GM12878 (cell line): ENCODE measurements around the gene TCF7L2. TPM values are rescaled to one million over a fixed set of nuclear protein-coding genes. Genes with fewer than 3 reads are reported as not detected.

ENCODE experiments used
- ATAC-seq: fragments of 200-7000 bp; cut with Tn5 transposase; 3 replicates; pipeline ENCODE4 v1.9.1; 2020; ENCODE audit warnings: mild to moderate bottlenecking, moderate library complexity
- BruUV-seq: library from RNA; stranded (reverse); fragments of 400-500 nt; replicated peaks from 2 replicates; lab custom pipeline; 2021; lab: Mats Ljungman, UMichigan
- CTCF ChIA-PET: fragments of 300-600 bp; sonication (Branson Sonifier 250); formaldehyde crosslinking; extraction: SDS; loops from one replicate; lab custom pipeline; 2021; ENCODE audit warnings: inconsistent platforms; lab: Yijun Ruan, JAX
- POLR2A ChIA-PET: fragments of 350-600 bp; formaldehyde crosslinking; extraction: SDS; loops from one replicate; lab custom pipeline; 2021; ENCODE audit warnings: inconsistent platforms; lab: Charles Lee
- RAD21 ChIA-PET: fragments of 300-600 bp; sonication (Branson Sonifier 250); formaldehyde crosslinking; loops from one replicate; lab custom pipeline; 2023; ENCODE audit warnings: antibody characterized with exemption; ENCODE audit not compliant: unreplicated experiment; lab: Charles Lee
- SMC1A ChIA-PET: fragments of 300-600 bp; sonication (Branson Sonifier 250); formaldehyde crosslinking; loops from one replicate; lab custom pipeline; 2023; ENCODE audit not compliant: unreplicated experiment, uncharacterized antibody; lab: Charles Lee
- DNase-seq: peaks from one replicate; pipeline ENCODE4 v3.0.0-alpha.2; 2011; ENCODE audit warnings: low read depth, low spot score
- FAIRE-seq: peaks from 3 replicates; lab custom pipeline; 2011; peaks lifted over from hg19 to GRCh38; lab: Jason Lieb, UNC
- H2AFZ ChIP-seq: 2 replicates; pipeline ENCODE4 v1.6.0; 2011; ENCODE audit warnings: low read depth, low read length, control low read depth; ENCODE audit not compliant: control insufficient read depth
- H3K27ac ChIP-seq: 2 replicates; pipeline ENCODE4 v1.5.1; 2011; ENCODE audit warnings: control low read depth; ENCODE audit not compliant: control insufficient read depth, insufficient read depth
- H3K27me3 ChIP-seq, 2 experiments: replicated peaks in 1 of 2; 2 replicates each; pipeline versions ENCODE4 v1.6.0 to v1.6.1; 2011; ENCODE audit warnings: low read length in 1 of 2; ENCODE audit not compliant: control insufficient read depth in 2 of 2, insufficient read depth in 2 of 2
- H3K36me3 ChIP-seq, 2 experiments: 2 replicates each; pipeline ENCODE4 v1.5.1; 2011; ENCODE audit warnings: low read length in 1 of 2; ENCODE audit not compliant: control insufficient read depth in 2 of 2, insufficient read depth in 2 of 2
- H3K4me1 ChIP-seq: 2 replicates; pipeline ENCODE4 v1.6.1; 2011; ENCODE audit warnings: mild to moderate bottlenecking, low read length, moderate library complexity, mixed read lengths; ENCODE audit not compliant: control insufficient read depth, insufficient read depth
- H3K4me2 ChIP-seq: 2 replicates; pipeline ENCODE4 v1.6.0; 2011; ENCODE audit warnings: control low read depth; ENCODE audit not compliant: control insufficient read depth, insufficient read depth
- H3K4me3 ChIP-seq: fragments of 200-600 bp; sonication (generic); 2 replicates; pipeline ENCODE4 v1.5.1; 2016
- H3K79me2 ChIP-seq: 2 replicates; pipeline ENCODE4 v1.6.0; 2011; ENCODE audit warnings: low read length; ENCODE audit not compliant: control insufficient read depth, insufficient read depth
- H3K9ac ChIP-seq: 2 replicates; pipeline ENCODE4 v1.8.0; 2011; ENCODE audit warnings: low read length, control low read depth, mixed read lengths; ENCODE audit not compliant: control insufficient read depth, insufficient read depth
- H3K9me3 ChIP-seq: replicated peaks from 3 replicates; pipeline ENCODE4 v1.5.1; 2011; ENCODE audit warnings: mild to moderate bottlenecking, low read length; ENCODE audit not compliant: control insufficient read depth, insufficient read depth
- H4K20me1 ChIP-seq: 2 replicates; pipeline ENCODE4 v1.6.0; 2011; ENCODE audit not compliant: control insufficient read depth, insufficient read depth
- BRCA1 ChIP-seq: IDR thresholded peaks from 2 replicates; pipeline ENCODE4 v1.6.1; 2011; ENCODE audit warnings: low read depth, low read length, improper control_type of control experiment
- CHD2 ChIP-seq: IDR thresholded peaks from 2 replicates; pipeline ENCODE4 v1.6.1; 2011; ENCODE audit warnings: low read depth, low read length, improper control_type of control experiment, borderline replicate concordance
- ETV6 ChIP-seq, 2 experiments: fragments of 450-650 bp in 1 of 2; IDR thresholded peaks in 1 of 2; conservative IDR thresholded peaks in 1 of 2; 2 replicates each; pipeline ENCODE4 v1.6.1; 2014; ENCODE audit warnings: antibody characterized with exemption in 1 of 2, borderline replicate concordance in 1 of 2, low read depth in 1 of 2, mild to moderate bottlenecking in 1 of 2, moderate library complexity in 1 of 2
- FOXM1 ChIP-seq: IDR thresholded peaks from 2 replicates; pipeline ENCODE4 v1.6.1; 2012; ENCODE audit warnings: low read depth, mild to moderate bottlenecking, inconsistent platforms, low read length, moderate library complexity
- KAT2A ChIP-seq: conservative IDR thresholded peaks from 2 replicates; pipeline ENCODE4 v1.6.1; 2011; ENCODE audit warnings: low read depth, low read length; ENCODE audit not compliant: control insufficient read depth
- MLLT1 ChIP-seq: fragments of 450-650 bp; IDR thresholded peaks from 2 replicates; pipeline ENCODE4 v1.6.1; 2016; ENCODE audit warnings: mild to moderate bottlenecking
- NBN ChIP-seq: fragments of 450-650 bp; IDR thresholded peaks from 2 replicates; pipeline ENCODE4 v1.6.1; 2016
- POLR2AphosphoS2 ChIP-seq: IDR thresholded peaks from 2 replicates; pipeline ENCODE4 v1.6.1; 2011; ENCODE audit warnings: low read depth, mild to moderate bottlenecking, low read length, improper control_type of control experiment, moderate library complexity
- POU2F2 ChIP-seq: IDR thresholded peaks from 3 replicates; pipeline ENCODE4 v1.6.1; 2011; ENCODE audit warnings: low read depth, mild to moderate bottlenecking, low read length, borderline replicate concordance
- RBBP5 ChIP-seq: fragments of 200-600 bp; sonication (generic); conservative IDR thresholded peaks from 2 replicates; pipeline ENCODE4 v1.6.1; 2016
- SIN3A ChIP-seq: IDR thresholded peaks from 2 replicates; pipeline ENCODE4 v1.6.1; 2012; ENCODE audit warnings: low read depth, low read length, improper control_type of control experiment
- STAT1 ChIP-seq: fragments of 450-650 bp; conservative IDR thresholded peaks from 2 replicates; pipeline ENCODE4 v1.6.1; 2014; ENCODE audit warnings: antibody characterized with exemption, mild to moderate bottlenecking
- TCF12 ChIP-seq: IDR thresholded peaks from 2 replicates; pipeline ENCODE4 v1.6.1; 2011; ENCODE audit warnings: low read depth, mild to moderate bottlenecking, low read length
- ZNF592 ChIP-seq: fragments of 450-650 bp; IDR thresholded peaks from 2 replicates; pipeline ENCODE4 v1.6.1; 2017; ENCODE audit warnings: mild to moderate bottlenecking, moderate library complexity
- WGBS: methylation state at CpG from one replicate; pipeline ENCODE4 v1.1.6; 2016; ENCODE audit warnings: low lambda C conversion rate; ENCODE audit not compliant: insufficient replicate concordance, insufficient coverage; ENCODE audit errors: missing lambda C conversion rate; 5-methylcytosine and 5-hydroxymethylcytosine counted together
- in situ Hi-C: fragments of 300-500 bp; cut with MboI; formaldehyde crosslinking; loops from 9 replicates; pipeline ENCODE4 v1.14.3; 2018; ENCODE audit warnings: mixed read lengths
- intact Hi-C: fragments of 100-400 bp; cut with micrococcal nuclease; formaldehyde crosslinking; loops from one replicate; pipeline ENCODE4 v1.14.2; 2022; ENCODE audit not compliant: unreplicated experiment
- polyA plus RNA-seq, 11 experiments: library from polyadenylated mRNA; depleted of rRNA in 4 of 11; unstranded in 6 of 11; stranded (reverse) in 5 of 11; fragments of >200 nt; fragmentation: Nextera tagmentation in 4 of 11; fragmentation: Illumina TruSeq in 1 of 11; extraction: Ambion mirVana in 4 of 11; extraction: Trizol in 1 of 11; gene quantifications; 1 replicate in 1 of 11; 2 replicates in 10 of 11; pipeline versions ENCODE4 v1.2.1 to v1.2.3, GENCODE V29; 2011 to 2016; ENCODE audit warnings: inconsistent platforms in 2 of 11, missing spikeins in 2 of 11, low read depth in 1 of 11
- total RNA-seq, 4 experiments: library from RNA; depleted of rRNA in 3 of 4; stranded (reverse); fragments of >200 nt in 3 of 4; fragmentation: Illumina TruSeq in 1 of 4; extraction: Trizol in 1 of 4; gene quantifications; 2 replicates each; pipeline versions ENCODE4 v1.2.1 to v1.2.3, GENCODE V29; 2013 to 2021

TCF7L2 gene
- total and polyA plus RNA-seq, 10 of the 15 experiments (the other 5 are each of a cell fraction or from before 2014, with no cell fraction given), result 0.02 to 1.1 (median 0.35) TPM; not detected in 4

GRCh38 chr10:112906945-112907344, 43.1 kb upstream of the TCF7L2 start:
- Histone ChIP-seq H3K27me3 (no peaks in the 10 kb centered on the region; a peak in 1 of 4 replicates), H3K4me1 (no peaks in the 10 kb centered on the region), H3K4me2 (no peak overlapping the region), H3K4me3 (no peak overlapping the region), H2AFZ (no peak overlapping the region), H3K79me2 (no peaks in the 10 kb centered on the region), H3K36me3 (no peaks in the 10 kb centered on the region), H3K9ac (no peak overlapping the region), H4K20me1 (no peaks in the 10 kb centered on the region), H3K9me3 (no peaks in the 10 kb centered on the region), H3K27ac (no peak overlapping the region)
- WGBS, result 45% methylated on average over 8 of the region's 8 CpGs
- in situ Hi-C loops, result no loop called here
- CTCF ChIA-PET, result no interaction called here
- RAD21 ChIA-PET, result no interaction called here
- intact Hi-C loops, result no loop called here
- ATAC-seq, result no peak
- TF ChIP-seq CHD2, result no peak
- no peak for TF ChIP-seq SIN3A
- no peak for TF ChIP-seq TCF12
- no peak for TF ChIP-seq POLR2AphosphoS2
- TF ChIP-seq NBN, result no peak
- no peak for TF ChIP-seq POU2F2
- TF ChIP-seq STAT1, result no peak
- TF ChIP-seq ZNF592, result no peak
- TF ChIP-seq MLLT1, result no peak
- TF ChIP-seq KAT2A, result no peak
- no peak for TF ChIP-seq BRCA1
- TF ChIP-seq RBBP5, result no peak
- no peak for TF ChIP-seq ETV6 (conservative IDR thresholded peaks at IDR 0.05 in 1 of 2, IDR thresholded peaks at IDR 0.05 in 1 of 2; ENCODE audit: borderline replicate concordance in 1 of 2, low read depth in 1 of 2)
- no peak for TF ChIP-seq FOXM1
- SMC1A ChIA-PET, result no interaction called here
- BruUV-seq, result no TSS peak
- no peak for FAIRE-seq
- DNase-seq, result no peak
- POLR2A ChIA-PET, result interaction anchor here (0.7 kb wide), 1 partner anchor 21 kb away, joined by 3 read pairs; no protein-coding TSS in a partner anchor
